ENCODE measurements around the gene MC2R. TPM values are rescaled to one million over a fixed set of nuclear protein-coding genes. Genes with fewer than 3 reads are reported as not detected.

MC2R gene
- total and polyA plus RNA-seq, 2 experiments from 2014 or later: not detected

GRCh38 chr18:13877157-13877556 is 38.2 kb downstream of the MC2R start:
- Histone ChIP-seq H3K27ac (no peak overlapping the region), H3K27me3 (peaks cover 14% of the 10 kb centered on the region), H3K9me3 (ENCODE audit: low read depth) (no peaks in the 10 kb centered on the region), H3K4me3 (no peak overlapping the region), H3K4me1 (ENCODE audit: insufficient read depth) (peaks cover 6% of the 10 kb centered on the region), H2AFZ (no peak overlapping the region), H3K79me2 (no peaks in the 10 kb centered on the region), H3K9me2 (replicated peaks; ENCODE audit: insufficient read depth) (no peaks in the 10 kb centered on the region), H3K4me2 (no peak overlapping the region), H4K20me1 (ENCODE audit: insufficient read depth, poor library complexity, severe bottlenecking) (no peaks in the 10 kb centered on the region), H3K36me3 (replicated peaks; ENCODE audit: insufficient read depth, low read depth) (no peaks in the 10 kb centered on the region)
- 82% methylated on average over 4 of the region's 4 CpGs for WGBS (ENCODE audit: low lambda C conversion rate, missing lambda C conversion rate)
- TF ChIP-seq EZH2phosphoT487 (IDR thresholded peaks at IDR 0.05; ENCODE audit: low read depth, severe bottlenecking, unreplicated experiment): no peak
- no peak for TF ChIP-seq EZH2 (IDR thresholded peaks at IDR 0.05; ENCODE audit: borderline replicate concordance)
- no peak for TF ChIP-seq CTCF (IDR thresholded peaks at IDR 0.05; ENCODE audit: poor library complexity)
- DNase-seq (ENCODE audit: low spot score): no peak

- H3K4me2 ChIP-seq: no peak overlapping the region
- no peak overlapping the region for H3K27ac ChIP-seq
- H3K9me3 ChIP-seq (ENCODE audit: low read depth): no peaks in the 10 kb centered on the region
- no peak overlapping the region for H3K4me3 ChIP-seq
- WGBS (ENCODE audit: low lambda C conversion rate, missing lambda C conversion rate): 80% methylated on average over 4 of the region's 4 CpGs
- no peak for DNase-seq (ENCODE audit: low spot score)
- H3K79me2 ChIP-seq: no peaks in the 10 kb centered on the region
- no peaks in the 10 kb centered on the region for H4K20me1 ChIP-seq (ENCODE audit: insufficient read depth, poor library complexity, severe bottlenecking)
- no peak for TF ChIP-seq EZH2phosphoT487 (IDR thresholded peaks at IDR 0.05; ENCODE audit: low read depth, severe bottlenecking, unreplicated experiment)
- TF ChIP-seq EZH2 (IDR thresholded peaks at IDR 0.05; ENCODE audit: borderline replicate concordance): no peak
- no peak for TF ChIP-seq CTCF (IDR thresholded peaks at IDR 0.05; ENCODE audit: poor library complexity)
- no peaks in the 10 kb centered on the region for H3K4me1 ChIP-seq (ENCODE audit: insufficient read depth)
- no peaks in the 10 kb centered on the region for H3K36me3 ChIP-seq (replicated peaks; ENCODE audit: insufficient read depth, low read depth)
- H2AFZ ChIP-seq: no peak overlapping the region
- H3K27me3 ChIP-seq: peaks cover 40% of the 10 kb centered on the region
- no peaks in the 10 kb centered on the region for H3K9me2 ChIP-seq (replicated peaks; ENCODE audit: insufficient read depth)
Measured at GRCh38 chr18:13874558-13874957, 40.8 kb downstream of the MC2R start.

- H3K9me2 ChIP-seq (replicated peaks; ENCODE audit: insufficient read depth): no peaks in the 10 kb centered on the region
- WGBS (ENCODE audit: low lambda C conversion rate, missing lambda C conversion rate): 62% methylated on average over 5 of the region's 5 CpGs
- H4K20me1 ChIP-seq (ENCODE audit: insufficient read depth, poor library complexity, severe bottlenecking): no peaks in the 10 kb centered on the region
- H3K27ac ChIP-seq: no peak overlapping the region
- H3K9me3 ChIP-seq (ENCODE audit: low read depth): no peaks in the 10 kb centered on the region
- H3K36me3 ChIP-seq (replicated peaks; ENCODE audit: insufficient read depth, low read depth): no peaks in the 10 kb centered on the region
- H3K4me1 ChIP-seq (ENCODE audit: insufficient read depth): no peaks in the 10 kb centered on the region
- no peak overlapping the region for H3K4me3 ChIP-seq
- H3K4me2 ChIP-seq: no peak overlapping the region
- no peak for DNase-seq (ENCODE audit: low spot score)
- H2AFZ ChIP-seq: no peak overlapping the region
- H3K79me2 ChIP-seq: no peaks in the 10 kb centered on the region
- H3K27me3 ChIP-seq: peaks cover 54% of the 10 kb centered on the region
- TF ChIP-seq CTCF (IDR thresholded peaks at IDR 0.05; ENCODE audit: poor library complexity): no peak
- TF ChIP-seq EZH2phosphoT487 (IDR thresholded peaks at IDR 0.05; ENCODE audit: low read depth, severe bottlenecking, unreplicated experiment): no peak
- TF ChIP-seq EZH2 (IDR thresholded peaks at IDR 0.05; ENCODE audit: borderline replicate concordance): no peak
Measured at GRCh38 chr18:13872932-13873331, 42.4 kb downstream of the MC2R start.

- Histone ChIP-seq H4K20me1 (ENCODE audit: insufficient read depth, poor library complexity, severe bottlenecking) (no peaks in the 10 kb centered on the region), H3K4me1 (ENCODE audit: insufficient read depth) (no peaks in the 10 kb centered on the region), H2AFZ (no peak overlapping the region), H3K79me2 (no peaks in the 10 kb centered on the region), H3K4me2 (no peak overlapping the region), H3K4me3 (no peak overlapping the region), H3K27ac (no peak overlapping the region), H3K36me3 (replicated peaks; ENCODE audit: insufficient read depth, low read depth) (no peaks in the 10 kb centered on the region), H3K27me3 (peaks cover 60% of the 10 kb centered on the region), H3K9me2 (replicated peaks; ENCODE audit: insufficient read depth) (no peaks in the 10 kb centered on the region), H3K9me3 (ENCODE audit: low read depth) (no peaks in the 10 kb centered on the region)
- DNase-seq (ENCODE audit: low spot score): no peak
- no peak for TF ChIP-seq EZH2phosphoT487 (IDR thresholded peaks at IDR 0.05; ENCODE audit: low read depth, severe bottlenecking, unreplicated experiment)
- no peak for TF ChIP-seq EZH2 (IDR thresholded peaks at IDR 0.05; ENCODE audit: borderline replicate concordance)
- TF ChIP-seq CTCF (IDR thresholded peaks at IDR 0.05; ENCODE audit: poor library complexity): no peak
- 90% methylated on average over 14 of the region's 14 CpGs for WGBS (ENCODE audit: low lambda C conversion rate, missing lambda C conversion rate)
Measured at GRCh38 chr18:13872373-13872772, 43.0 kb downstream of the MC2R start.
